GM19397 (cell line): Measurements from ENCODE around the gene KCNJ10.

ENCODE experiments used
- ATAC-seq: cut with Tn5 transposase; IDR thresholded peaks from one replicate; pipeline ENCODE4 v1.9.1; 2021; ENCODE audit warnings: mild to moderate bottlenecking, moderate library complexity; ENCODE audit not compliant: unreplicated experiment

The KCNJ10 gene

DNA sequence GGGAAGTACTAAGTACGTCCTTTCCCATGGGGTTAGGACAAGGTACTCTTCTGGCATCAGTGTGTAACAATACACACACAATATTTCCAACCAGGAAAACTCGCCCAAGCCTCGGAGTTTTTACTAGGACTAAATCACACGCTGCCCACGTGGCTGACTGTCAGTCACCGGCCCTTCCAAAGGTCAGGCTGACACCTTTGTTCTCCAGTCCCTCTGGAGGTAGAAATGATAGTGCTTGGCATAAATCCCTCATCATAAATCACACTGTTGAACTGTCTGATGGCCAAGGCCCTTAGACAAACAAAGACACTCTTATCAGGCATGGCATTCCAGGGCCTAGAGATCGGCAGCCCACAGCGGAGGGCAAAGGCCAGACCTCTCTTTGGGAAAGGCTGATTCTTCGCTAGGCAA is 99.0 kb downstream of the KCNJ10 start:
- no peak for ATAC-seq

DNA sequence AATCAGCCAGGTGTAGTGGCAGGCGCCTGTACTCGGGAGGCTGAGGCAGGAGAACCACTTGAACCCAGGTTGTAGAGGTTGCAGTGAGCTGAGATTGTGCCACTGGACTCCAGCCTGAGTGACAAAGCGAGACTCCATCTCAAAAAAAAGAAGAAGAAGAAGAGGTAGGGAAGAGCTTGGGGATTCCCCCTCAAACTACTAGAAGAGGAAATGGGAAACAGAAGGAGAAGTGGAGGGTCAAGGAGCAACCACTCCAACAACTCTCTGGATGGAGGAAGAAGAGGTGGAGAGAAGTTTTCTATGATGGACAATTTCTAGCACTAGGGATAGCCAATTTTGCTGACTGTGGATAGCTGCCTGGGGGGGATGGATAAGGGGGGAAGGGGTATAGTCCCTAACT is 101.1 kb downstream of the KCNJ10 start:
- no peak for ATAC-seq

DNA sequence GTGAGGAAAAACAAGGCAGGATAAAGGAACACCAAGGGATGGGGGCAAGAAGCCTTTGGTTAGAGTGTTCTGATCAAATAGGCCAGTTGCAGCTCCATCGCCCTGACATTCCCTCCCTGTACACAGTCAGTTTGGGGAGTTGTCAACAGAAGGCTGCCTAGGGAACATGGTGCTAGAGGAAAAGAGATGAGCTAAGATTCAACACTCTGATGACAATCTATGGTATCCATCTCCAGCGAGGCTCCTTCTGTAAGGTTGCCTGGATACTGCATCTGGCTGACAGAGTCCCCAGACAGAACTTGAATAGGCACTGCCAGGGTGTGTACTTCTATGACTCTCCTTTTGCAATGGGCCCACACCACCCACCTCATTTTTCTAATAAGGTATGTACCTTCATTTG is 104.7 kb downstream of the KCNJ10 start:
- ATAC-seq = no peak

DNA sequence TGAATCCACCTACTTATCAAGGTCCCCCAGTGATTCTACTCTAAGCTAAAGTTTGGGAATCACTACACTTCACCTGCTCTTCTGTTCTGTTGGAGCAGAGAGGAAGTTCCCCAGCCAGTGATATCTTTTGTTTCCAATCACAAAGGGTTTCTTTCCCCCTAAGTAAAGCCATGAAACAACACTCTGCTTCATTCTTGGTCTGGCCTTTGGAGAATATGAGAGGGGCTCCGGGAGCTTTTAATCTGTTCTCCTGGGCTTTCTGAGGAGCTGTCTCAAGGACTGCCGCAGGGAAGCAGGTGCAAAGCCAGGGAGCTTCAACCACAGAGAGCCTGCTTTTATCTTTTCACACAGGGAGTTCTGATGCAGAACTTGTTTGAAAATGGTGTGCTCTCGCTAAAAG is 105.8 kb downstream of the KCNJ10 start:
- ATAC-seq = no peak

DNA sequence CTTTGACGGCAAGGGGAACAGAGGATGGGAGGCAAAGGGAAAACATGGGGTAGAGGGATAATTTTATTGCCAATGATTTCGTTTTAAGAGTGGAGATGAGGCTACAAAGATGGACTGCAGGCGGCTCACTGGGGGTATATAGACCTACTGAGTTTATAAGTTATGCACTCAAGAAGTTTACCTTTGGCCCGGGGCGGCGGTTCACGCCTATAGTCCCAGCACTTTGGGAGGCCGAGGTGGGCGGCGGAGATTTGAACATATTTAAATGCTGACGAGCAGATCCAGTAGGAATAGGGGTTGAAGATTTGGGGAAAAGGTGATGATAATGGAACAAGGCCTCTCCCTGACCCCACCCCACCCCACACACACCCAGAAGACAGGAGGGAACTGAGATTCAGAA is 107.8 kb downstream of the KCNJ10 start:
- no peak for ATAC-seq

DNA sequence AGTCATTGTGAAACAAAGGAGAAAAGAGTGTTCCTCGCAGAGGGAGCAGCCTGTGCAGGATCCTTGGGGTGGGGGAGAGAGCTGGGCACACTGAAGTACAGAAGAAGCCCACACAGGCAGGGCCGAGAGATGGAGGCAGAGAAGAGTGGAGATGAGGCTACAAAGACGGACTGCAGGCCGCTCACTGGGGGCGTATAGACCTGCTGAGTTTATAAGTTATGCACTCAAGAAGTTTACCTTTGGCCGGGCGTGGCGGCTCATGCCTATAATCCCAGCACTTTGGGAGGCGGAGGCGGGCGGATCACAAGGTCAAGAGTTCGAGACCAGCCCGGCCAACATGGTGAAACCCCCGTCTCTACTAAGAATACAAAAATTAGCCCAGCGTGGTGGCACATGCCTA is 108.3 kb downstream of the KCNJ10 start:
- no peak for ATAC-seq

DNA sequence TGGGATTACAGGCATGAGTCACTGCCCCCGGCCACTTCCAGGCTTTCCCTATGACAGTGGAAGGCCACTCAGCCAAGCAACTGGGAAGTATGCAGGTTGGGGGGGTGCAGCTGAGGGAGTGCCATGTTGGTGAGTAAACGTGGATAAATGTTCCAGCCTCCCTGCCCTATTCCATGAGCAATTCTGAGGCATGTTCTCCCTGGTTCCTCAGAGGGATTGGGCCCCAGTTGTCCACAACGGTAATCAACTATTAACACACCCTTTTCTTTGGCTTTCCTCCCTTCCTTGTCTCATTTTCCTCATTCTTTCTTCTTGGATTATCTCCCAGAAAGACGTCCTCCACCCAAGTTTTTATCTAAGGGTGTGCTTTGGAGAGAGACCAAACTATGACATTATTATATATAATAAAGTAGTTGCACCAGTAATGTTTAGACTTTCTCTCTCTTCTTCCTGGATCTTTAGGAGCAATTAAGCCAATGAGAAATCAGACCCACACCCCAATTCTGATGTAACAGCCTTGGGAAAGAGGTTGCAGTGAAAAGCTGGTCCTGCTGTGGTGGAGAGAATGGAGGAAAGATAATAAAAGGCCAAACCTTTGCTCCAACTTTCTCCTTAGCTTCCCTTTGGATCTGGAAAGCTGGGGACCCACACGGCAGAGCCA is 109.1 kb downstream of the KCNJ10 start:
- ATAC-seq = no peak

DNA sequence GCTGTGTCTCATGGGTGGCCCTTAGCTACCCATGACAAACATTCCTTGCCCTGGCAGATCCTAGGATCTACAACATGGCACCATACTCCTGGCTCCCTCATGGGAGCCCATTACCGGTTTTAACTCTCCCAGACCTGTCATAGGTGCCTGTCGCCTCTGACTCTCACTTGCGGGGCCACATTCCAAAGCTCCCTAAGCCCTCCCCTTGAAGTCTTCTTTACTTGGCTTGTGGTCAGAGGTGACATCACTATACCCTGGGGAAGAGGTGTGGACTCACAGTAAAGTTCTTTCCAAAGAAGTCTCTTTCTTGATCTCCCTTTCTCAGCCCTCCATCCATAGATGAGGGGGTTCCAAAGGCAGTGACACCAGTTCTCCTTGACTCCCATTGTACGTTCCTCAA is 110.5 kb downstream of the KCNJ10 start:
- peak; percentile 13 for ATAC-seq

DNA sequence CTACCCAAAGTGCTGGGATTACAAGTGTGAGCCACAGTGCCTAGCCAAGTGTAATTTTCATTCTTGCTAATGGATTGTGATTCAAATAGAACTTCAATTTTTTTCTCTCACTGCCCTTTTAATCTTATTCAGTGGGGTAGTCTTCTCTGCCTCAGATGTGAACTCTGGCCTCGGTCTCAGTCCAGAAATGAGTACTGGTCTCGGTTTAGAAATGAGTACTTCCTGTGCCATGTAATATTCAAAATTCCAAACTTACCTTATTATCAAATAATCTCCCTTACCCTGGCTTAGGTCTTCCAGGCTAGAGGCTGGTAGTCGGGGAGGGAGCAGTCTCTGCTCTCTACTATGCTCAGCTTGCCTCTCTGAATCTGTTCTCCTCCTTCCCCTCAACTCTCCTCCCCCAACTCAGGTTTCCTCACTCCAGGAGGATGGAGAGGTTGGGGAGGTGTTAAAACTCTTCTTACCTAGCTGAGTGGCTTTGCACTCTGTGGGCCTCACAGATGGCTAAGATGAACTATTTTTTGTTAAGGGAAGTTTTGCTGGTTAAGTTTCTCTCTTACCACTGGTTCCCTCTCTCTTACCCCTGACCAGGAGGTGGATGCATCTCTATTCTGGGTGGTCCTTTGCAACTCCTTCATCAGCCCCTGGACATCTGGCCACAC is 111.1 kb downstream of the KCNJ10 start:
- peak; percentile 54 for ATAC-seq

DNA sequence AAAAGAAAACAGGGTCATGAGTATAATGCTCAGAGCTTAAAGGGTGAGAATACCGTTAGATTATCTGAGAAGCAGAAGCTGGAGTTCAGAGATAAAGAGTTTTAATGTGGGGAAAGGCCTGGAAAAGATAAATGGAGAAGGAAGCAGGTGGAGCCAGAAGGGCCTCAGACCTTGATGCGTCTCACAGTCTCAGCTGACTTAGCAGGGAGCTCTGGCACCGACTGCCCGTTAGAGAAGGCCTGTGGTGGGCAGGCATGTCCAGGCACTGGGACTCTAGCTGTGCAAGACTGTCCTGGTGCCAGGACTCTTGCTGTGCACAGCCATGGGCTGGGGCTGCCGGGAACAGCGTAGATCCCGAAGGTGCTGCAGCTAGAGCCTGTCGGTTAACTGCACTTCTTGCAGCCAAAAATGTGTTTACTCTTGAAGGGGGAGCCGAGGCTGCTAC is 112.1 kb downstream of the KCNJ10 start:
- ATAC-seq = no peak

DNA sequence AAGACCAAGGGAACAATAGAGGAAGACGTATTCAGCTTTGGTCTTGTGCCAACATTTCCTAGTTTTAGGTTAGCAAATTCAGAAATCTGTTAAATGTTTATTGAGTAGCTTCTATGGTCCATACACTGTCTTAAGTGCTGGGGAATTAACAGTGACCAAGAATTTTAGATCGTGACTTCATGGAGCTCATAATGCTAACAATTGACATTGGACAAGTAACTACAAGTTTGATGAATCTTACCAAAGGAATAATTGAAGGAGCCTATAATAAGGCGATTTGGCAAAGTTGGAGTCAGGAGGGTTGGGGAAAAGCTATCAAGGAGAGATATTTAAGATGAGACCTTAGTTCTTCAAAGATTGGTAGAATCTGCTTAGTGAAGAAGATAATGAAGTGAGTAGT is 114.5 kb downstream of the KCNJ10 start:
- ATAC-seq = no peak

DNA sequence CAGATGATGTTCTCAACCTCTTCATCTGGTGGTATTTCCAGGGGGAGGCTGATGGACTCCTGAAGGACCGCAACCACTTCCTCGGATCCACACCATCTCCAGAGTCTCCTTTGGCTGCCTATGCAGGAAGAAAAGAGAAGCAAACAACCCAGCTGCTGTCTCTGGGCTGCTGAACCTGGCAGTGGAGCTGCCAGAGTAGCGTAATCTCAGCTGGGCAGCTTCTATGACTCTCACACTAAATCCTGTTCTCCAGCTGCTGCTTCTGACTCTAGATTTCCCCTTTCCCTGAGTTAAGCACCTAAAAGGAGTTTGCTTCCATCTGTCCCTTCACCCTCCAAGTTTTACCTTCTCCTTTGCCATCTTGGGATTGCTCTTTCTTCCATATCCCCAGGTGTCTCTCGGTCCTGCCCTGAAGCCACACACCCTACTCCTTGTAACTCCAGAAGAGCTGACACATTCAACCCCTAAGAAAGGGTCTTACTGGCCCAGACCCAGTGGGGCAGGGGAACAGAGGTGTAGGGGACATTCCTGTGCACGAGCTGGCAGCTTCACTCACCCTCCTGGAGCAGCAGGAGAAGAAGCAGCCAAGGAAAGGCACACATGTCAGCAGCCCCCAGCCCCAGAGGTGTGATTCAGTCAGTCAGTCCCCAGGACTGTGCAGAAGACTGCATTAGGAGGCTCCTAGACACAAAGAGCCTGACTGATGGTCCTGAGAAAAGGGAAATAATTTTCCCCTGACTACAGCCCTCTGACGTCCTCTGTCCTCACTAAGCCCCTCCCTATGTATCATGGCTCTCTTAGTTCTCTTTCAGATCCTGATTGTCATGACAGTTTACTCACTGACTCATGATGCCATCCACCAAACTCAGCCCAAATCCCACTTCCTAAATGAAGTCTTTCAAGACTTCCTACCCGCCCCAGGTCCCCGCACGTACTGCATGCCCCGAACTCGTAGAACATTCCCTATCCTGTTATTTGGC is 116.1 kb downstream of the KCNJ10 start, which contains the start of gene SLAMF9:
SLAMF9 (minus strand) TSS at position 702 of the 980 bp plus-strand sequence; CDS start at position 602, 100 bp downstream.
- ATAC-seq = no peak

DNA sequence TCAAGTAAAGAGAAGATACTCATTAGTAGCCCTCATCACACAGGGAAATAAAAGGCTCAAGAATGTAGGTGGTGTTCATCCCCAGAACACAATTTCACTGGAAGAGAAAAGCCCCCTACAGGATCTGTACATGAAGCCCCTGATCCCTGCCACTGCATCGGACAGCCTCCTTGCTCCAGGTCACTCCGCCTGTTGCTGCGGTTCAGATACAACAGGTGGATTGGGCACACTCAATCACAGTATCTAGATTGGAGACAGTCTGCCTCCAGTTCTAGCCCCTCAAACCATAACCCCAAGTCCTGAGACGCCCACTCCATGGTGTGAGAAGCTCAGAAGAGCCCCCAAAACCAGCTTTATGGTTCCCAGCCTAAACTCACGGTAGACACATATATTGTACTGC is 117.0 kb downstream of the KCNJ10 start:
- ATAC-seq = no peak

DNA sequence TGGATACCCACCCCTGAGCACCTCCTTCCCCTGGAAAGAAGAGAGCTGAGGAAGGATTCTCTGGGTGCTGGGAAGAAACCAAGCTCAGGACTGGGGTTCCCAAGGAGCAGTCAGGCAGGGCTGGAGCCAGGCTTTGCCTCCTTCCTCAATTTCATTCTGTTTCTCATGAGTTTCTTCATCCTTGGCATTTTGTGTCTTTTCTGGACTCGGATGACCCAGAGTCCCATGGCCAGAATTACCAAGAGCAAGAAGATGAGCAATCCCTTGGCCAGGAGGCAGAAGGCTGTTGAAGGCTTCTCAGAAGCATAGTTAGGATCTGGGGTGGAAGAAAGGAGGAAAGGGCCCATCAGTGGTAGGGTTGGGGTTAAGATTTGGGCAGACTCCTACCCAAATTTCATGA is 118.4 kb downstream of the KCNJ10 start:
- ATAC-seq = no peak

DNA sequence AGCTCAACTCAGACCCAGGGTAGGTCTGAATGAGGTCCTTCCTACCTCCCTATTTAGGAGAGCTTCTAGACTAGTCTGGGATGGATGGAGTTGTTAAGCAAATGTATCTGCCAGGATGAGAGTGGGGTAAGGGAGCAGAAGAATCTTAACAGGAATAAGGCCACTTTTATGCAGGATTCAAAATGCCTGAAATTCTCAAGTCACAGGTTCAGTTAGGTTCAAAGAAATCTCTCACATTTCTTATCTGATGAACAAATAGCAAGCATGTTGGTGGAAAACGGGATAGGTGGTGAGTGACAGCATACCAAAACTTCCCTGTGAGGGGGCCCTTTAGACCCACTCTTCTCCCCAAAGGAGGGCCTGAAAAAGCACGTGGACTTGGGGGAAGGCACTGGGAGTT is 118.9 kb downstream of the KCNJ10 start:
- ATAC-seq = no peak

DNA sequence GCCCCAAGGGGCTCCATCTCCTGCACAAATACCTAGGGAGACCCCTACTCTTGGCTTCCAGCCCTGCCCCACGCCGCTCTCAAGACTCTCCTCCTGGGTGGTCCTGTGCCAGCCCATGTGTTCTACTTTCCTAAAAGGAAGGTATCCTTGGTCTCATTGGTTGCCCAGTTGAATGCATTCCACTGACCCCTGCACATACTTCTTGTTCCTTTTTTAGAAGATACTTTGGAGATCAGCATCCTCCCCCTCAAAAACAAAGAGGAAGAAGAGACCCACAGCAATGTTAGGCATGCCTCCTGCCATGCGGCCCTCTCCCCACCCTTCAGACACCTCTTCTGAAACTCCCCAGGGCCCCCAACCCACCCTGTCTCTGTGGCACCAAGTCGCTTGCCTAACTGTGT is 120.0 kb downstream of the KCNJ10 start:
- no peak for ATAC-seq

DNA sequence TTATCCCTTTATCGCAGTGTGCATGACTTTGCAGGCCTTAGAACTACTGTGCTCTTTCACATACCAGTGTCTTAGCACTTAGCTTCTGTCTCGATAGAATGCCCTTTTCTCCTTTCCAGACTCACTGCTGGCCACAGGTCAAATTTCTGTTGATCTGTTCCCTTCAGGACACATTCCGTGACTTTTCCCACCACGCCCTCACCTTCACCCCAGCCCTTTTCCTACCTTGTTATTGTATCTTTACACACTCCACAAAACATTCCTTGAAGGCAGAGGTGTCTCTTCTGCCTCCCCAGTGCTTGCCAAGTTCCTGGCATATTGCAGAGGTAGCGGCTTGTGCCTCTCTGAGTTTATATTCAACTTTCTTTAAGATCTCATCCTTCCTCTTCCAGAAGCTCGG is 120.8 kb downstream of the KCNJ10 start:
- no peak for ATAC-seq
